Measurements from ENCODE around the gene CD99L2.

- TF ChIP-seq CTCF (IDR thresholded peaks at IDR 0.05) (no peak), POLR2A (IDR thresholded peaks at IDR 0.05) (no peak)
Measured at GRCh38 chrX:150905293-150905692, 6.8 kb upstream of the CD99L2 start.

All from uterus (tissue), 2 donors.